Ovary (tissue), 3 donors: ENCODE results near the gene LITAF.

Experiments
- CTCF ChIP-seq, 3 donors: fragments of 450-650 bp in 2 of 3; fragments of 200-600 bp in 1 of 3; IDR thresholded peaks; one replicate each; pipeline versions ENCODE4 v1.5.1 to v1.8.0; 2016 to 2022; ENCODE audit warnings: antibody characterized with exemption in 3 of 3, mild to moderate bottlenecking in 1 of 3
- POLR2A ChIP-seq: fragments of 450-650 bp; IDR thresholded peaks from one replicate; pipeline ENCODE4 v1.6.1; 2017; ENCODE audit warnings: antibody characterized with exemption, mild to moderate bottlenecking, moderate library complexity
- donor health status: DM: no; HTN: no; CAD: no.

- TF ChIP-seq CTCF (IDR thresholded peaks at IDR 0.05), result no peak
- TF ChIP-seq POLR2A, result no peak
Observed at GRCh38 chr16:11618107-11618717, 31.5 kb upstream of the LITAF start.
